K562 (cell line): ENCODE measurements around the gene TRNT1. TPM values are rescaled to one million over a fixed set of nuclear protein-coding genes. Genes with fewer than 3 reads are reported as not detected.

Source experiments
- ARID1B ChIP-seq: fragments of 450-650 bp; IDR thresholded peaks from 2 replicates; pipeline ENCODE4 v1.6.1; 2016; ENCODE audit warnings: antibody characterized with exemption, mild to moderate bottlenecking, inconsistent platforms
- ESRRB ChIP-seq: fragments of 250-450 bp; sonication (Bioruptor Pico); IDR thresholded peaks from 2 replicates; pipeline ENCODE4 v1.5.0; 2020; ENCODE audit warnings: mild to moderate bottlenecking, moderate library complexity, borderline replicate concordance
- ZNF146 ChIP-seq: IDR thresholded peaks from one replicate; pipeline ENCODE4 v1.6.1; 2018; ENCODE audit warnings: missing compliant biosample characterization; ENCODE audit not compliant: unreplicated experiment
- polyA plus RNA-seq, 8 experiments: library from polyadenylated mRNA; depleted of rRNA in 4 of 8; stranded (reverse) in 5 of 8; unstranded in 3 of 8; fragments of >200 nt; fragmentation: Nextera tagmentation in 2 of 8; fragmentation: Illumina TruSeq in 1 of 8; extraction: Ambion mirVana in 2 of 8; extraction: Trizol in 1 of 8; gene quantifications; 2 replicates each; pipeline versions ENCODE4 v1.2.1 to v1.2.3, GENCODE V29; 2011 to 2014; ENCODE audit warnings: inconsistent platforms in 1 of 8, missing spikeins in 1 of 8
- total RNA-seq, 7 experiments: library from RNA; depleted of rRNA in 6 of 7; stranded (reverse); fragments of >200 nt in 6 of 7; fragmentation: Illumina TruSeq in 2 of 7; extraction: Trizol in 2 of 7; gene quantifications; 2 replicates each; pipeline versions ENCODE4 v1.2.1 to v1.2.3, GENCODE V29; 2011 to 2021; ENCODE audit warnings: low replicate concordance in 1 of 7
- TF ChIP-seq, protein P1 (sequence below), 2 experiments: fragments of 450-650 bp; formaldehyde crosslinking in 1 of 2; IDR thresholded peaks; 2 replicates each; pipeline versions ENCODE4 v1.4.0 to v1.6.1; 2014 to 2020; ENCODE audit warnings: mild to moderate bottlenecking in 2 of 2, borderline replicate concordance in 1 of 2, low read depth in 1 of 2
- TF ChIP-seq, protein P2 (sequence below), 2 experiments: fragments of 450-650 bp; IDR thresholded peaks; 2 replicates each; pipeline ENCODE4 v1.6.1; 2018; ENCODE audit warnings: mild to moderate bottlenecking in 2 of 2, low read depth in 1 of 2; ENCODE audit not compliant: partially characterized antibody in 2 of 2

The TRNT1 gene
- total and polyA plus RNA-seq, 9 of the 15 experiments (the other 6 are each of a cell fraction or from before 2014, with no cell fraction given), result 38.1 to 58.2 (median 47.4) TPM

DNA sequence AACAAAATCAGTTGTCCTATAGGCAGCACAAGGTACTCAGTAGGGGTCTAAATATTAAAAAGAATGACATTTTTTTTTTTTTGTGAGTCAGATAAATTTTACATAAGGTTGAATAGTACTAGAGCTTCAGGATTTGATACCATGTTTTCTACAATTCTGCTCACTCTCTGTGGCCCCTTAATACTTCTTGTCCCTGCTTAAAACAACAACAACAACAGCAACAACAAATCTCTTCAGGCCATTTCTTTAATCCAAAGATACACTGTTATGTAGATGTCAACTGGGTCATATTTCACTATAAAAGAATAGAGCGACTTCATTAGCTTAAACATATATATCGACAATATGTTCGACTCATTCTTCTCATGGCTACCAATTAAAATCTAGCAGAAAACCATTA, 19.6 kb upstream of the TRNT1 start (continued):
- TF ChIP-seq, protein P1, sequence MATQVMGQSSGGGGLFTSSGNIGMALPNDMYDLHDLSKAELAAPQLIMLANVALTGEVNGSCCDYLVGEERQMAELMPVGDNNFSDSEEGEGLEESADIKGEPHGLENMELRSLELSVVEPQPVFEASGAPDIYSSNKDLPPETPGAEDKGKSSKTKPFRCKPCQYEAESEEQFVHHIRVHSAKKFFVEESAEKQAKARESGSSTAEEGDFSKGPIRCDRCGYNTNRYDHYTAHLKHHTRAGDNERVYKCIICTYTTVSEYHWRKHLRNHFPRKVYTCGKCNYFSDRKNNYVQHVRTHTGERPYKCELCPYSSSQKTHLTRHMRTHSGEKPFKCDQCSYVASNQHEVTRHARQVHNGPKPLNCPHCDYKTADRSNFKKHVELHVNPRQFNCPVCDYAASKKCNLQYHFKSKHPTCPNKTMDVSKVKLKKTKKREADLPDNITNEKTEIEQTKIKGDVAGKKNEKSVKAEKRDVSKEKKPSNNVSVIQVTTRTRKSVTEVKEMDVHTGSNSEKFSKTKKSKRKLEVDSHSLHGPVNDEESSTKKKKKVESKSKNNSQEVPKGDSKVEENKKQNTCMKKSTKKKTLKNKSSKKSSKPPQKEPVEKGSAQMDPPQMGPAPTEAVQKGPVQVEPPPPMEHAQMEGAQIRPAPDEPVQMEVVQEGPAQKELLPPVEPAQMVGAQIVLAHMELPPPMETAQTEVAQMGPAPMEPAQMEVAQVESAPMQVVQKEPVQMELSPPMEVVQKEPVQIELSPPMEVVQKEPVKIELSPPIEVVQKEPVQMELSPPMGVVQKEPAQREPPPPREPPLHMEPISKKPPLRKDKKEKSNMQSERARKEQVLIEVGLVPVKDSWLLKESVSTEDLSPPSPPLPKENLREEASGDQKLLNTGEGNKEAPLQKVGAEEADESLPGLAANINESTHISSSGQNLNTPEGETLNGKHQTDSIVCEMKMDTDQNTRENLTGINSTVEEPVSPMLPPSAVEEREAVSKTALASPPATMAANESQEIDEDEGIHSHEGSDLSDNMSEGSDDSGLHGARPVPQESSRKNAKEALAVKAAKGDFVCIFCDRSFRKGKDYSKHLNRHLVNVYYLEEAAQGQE (IDR thresholded peaks at IDR 0.05; ENCODE audit: borderline replicate concordance), result no peak
- TF ChIP-seq, protein P1 (CRISPR knock-in tag; IDR thresholded peaks at IDR 0.05; ENCODE audit: low read depth), result no peak
- TF ChIP-seq ZNF146 (no peak), ARID1B (no peak), ESRRB (no peak)
- TF ChIP-seq, protein P2, sequence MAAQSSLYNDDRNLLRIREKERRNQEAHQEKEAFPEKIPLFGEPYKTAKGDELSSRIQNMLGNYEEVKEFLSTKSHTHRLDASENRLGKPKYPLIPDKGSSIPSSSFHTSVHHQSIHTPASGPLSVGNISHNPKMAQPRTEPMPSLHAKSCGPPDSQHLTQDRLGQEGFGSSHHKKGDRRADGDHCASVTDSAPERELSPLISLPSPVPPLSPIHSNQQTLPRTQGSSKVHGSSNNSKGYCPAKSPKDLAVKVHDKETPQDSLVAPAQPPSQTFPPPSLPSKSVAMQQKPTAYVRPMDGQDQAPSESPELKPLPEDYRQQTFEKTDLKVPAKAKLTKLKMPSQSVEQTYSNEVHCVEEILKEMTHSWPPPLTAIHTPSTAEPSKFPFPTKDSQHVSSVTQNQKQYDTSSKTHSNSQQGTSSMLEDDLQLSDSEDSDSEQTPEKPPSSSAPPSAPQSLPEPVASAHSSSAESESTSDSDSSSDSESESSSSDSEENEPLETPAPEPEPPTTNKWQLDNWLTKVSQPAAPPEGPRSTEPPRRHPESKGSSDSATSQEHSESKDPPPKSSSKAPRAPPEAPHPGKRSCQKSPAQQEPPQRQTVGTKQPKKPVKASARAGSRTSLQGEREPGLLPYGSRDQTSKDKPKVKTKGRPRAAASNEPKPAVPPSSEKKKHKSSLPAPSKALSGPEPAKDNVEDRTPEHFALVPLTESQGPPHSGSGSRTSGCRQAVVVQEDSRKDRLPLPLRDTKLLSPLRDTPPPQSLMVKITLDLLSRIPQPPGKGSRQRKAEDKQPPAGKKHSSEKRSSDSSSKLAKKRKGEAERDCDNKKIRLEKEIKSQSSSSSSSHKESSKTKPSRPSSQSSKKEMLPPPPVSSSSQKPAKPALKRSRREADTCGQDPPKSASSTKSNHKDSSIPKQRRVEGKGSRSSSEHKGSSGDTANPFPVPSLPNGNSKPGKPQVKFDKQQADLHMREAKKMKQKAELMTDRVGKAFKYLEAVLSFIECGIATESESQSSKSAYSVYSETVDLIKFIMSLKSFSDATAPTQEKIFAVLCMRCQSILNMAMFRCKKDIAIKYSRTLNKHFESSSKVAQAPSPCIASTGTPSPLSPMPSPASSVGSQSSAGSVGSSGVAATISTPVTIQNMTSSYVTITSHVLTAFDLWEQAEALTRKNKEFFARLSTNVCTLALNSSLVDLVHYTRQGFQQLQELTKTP (IDR thresholded peaks at IDR 0.05; ENCODE audit: low read depth in 1 of 2, partially characterized antibody in 2 of 2), result no peak
